ELF-1 (cell line): ENCODE data around the gene DES.

ENCODE experiments used
- DNase-seq: peaks from one replicate; pipeline ENCODE4 v3.0.0-alpha.2; 2016; ENCODE audit warnings: low read depth, low spot score

DES gene

GRCh38 chr2:219419331-219420197, 1.4 kb downstream of the DES start:
- no peak for DNase-seq

- no peak for DNase-seq
Measured at GRCh38 chr2:219420687-219421086, 2.5 kb downstream of the DES start.

- DNase-seq = no peak
Measured at GRCh38 chr2:219421323-219421722, 3.1 kb downstream of the DES start.

GRCh38 chr2:219422952-219423534, 4.9 kb downstream of the DES start:
- DNase-seq = no peak

- DNase-seq = no peak
Measured at GRCh38 chr2:219423652-219424377, 5.6 kb downstream of the DES start.

GRCh38 chr2:219425238-219426067, 7.3 kb downstream of the DES start:
- DNase-seq = no peak

- DNase-seq = no peak
Measured at GRCh38 chr2:219426068-219426443, 7.9 kb downstream of the DES start.

- DNase-seq = no peak
Measured at GRCh38 chr2:219426534-219427136, 8.5 kb downstream of the DES start.

- DNase-seq = no peak
Measured at GRCh38 chr2:219428469-219428868, 10.3 kb downstream of the DES start.

- no peak for DNase-seq
Measured at GRCh38 chr2:219429958-219430606, 11.9 kb downstream of the DES start.

GRCh38 chr2:219430633-219431615, 12.7 kb downstream of the DES start:
- no peak for DNase-seq

GRCh38 chr2:219433666-219434467, 15.7 kb downstream of the DES start:
- peak; percentile 89 for DNase-seq

- DNase-seq = no peak
Measured at GRCh38 chr2:219434468-219434717, 16.2 kb downstream of the DES start.

- no peak for DNase-seq
Measured at GRCh38 chr2:219434718-219435525, 16.7 kb downstream of the DES start, which contains the start of gene SPEG. TSS of gene SPEG (plus strand) at chr2:219434843. CDS start at chr2:219434978, 135 bp downstream.

- DNase-seq = no peak
Measured at GRCh38 chr2:219435701-219436100, 17.5 kb downstream of the DES start.

- DNase-seq = no peak
Measured at GRCh38 chr2:219436491-219436890, 18.3 kb downstream of the DES start.

- DNase-seq = peak; percentile 85
Measured at GRCh38 chr2:219437141-219437540, 19.0 kb downstream of the DES start.

- DNase-seq = no peak
Measured at GRCh38 chr2:219437690-219438206, 19.6 kb downstream of the DES start.
